Breast epithelium (tissue), 3 donors: ENCODE measurements around the gene RYR1.

ENCODE experiments used
- CTCF ChIP-seq, 3 donors: fragments of 450-650 bp; IDR thresholded peaks; one replicate each; pipeline ENCODE4 v1.5.1; 2016 to 2017; ENCODE audit warnings: antibody characterized with exemption in 3 of 3, mild to moderate bottlenecking in 3 of 3, moderate library complexity in 3 of 3
- POLR2A ChIP-seq: fragments of 450-650 bp; IDR thresholded peaks from one replicate; pipeline ENCODE4 v1.6.1; 2016; ENCODE audit warnings: antibody characterized with exemption, mild to moderate bottlenecking, moderate library complexity
- POLR2AphosphoS5 ChIP-seq, 3 donors: sonication (generic); formaldehyde crosslinking; IDR thresholded peaks; one replicate each; pipeline ENCODE4 v1.6.1; 2017; ENCODE audit warnings: antibody characterized with exemption in 3 of 3

GRCh38 chr19:38385057-38385803, 48.3 kb upstream of the RYR1 start:
- TF ChIP-seq CTCF (IDR thresholded peaks at IDR 0.05), result no peak
- no peak for TF ChIP-seq POLR2A
- TF ChIP-seq POLR2AphosphoS5 (IDR thresholded peaks at IDR 0.05), result no peak
